Vagina (tissue), 2 donors: Measurements from ENCODE around the gene CRTAC1. TPM values are rescaled to one million over a fixed set of nuclear protein-coding genes. Genes with fewer than 3 reads are reported as not detected.

Experiments
- DNase-seq, 2 donors: peaks; one replicate each; pipeline ENCODE4 v3.0.0-alpha.2; 2017; ENCODE audit errors: extremely low spot score in 2 of 2
- H3K27ac ChIP-seq: fragments of 200-600 bp; sonication (generic); one replicate; pipeline ENCODE4 v1.5.1; 2019
- H3K27me3 ChIP-seq: fragments of 200-600 bp; sonication (generic); one replicate; pipeline ENCODE4 v1.5.1; 2019
- H3K36me3 ChIP-seq, 2 donors: fragments of 200-600 bp; sonication (generic); one replicate each; pipeline ENCODE4 v1.5.1; 2017 to 2019
- H3K4me1 ChIP-seq: fragments of 200-600 bp; sonication (generic); one replicate; pipeline ENCODE4 v1.5.1; 2019
- H3K4me3 ChIP-seq, 2 donors: fragments of 200-600 bp; sonication (generic); 1 replicate in 1 of 2; 2 replicates in 1 of 2; pipeline ENCODE4 v1.5.1; 2016 to 2019
- H3K9me3 ChIP-seq: fragments of 200-600 bp; sonication (generic); one replicate; pipeline ENCODE4 v1.5.1; 2019
- CTCF ChIP-seq, 3 experiments: fragments of 450-650 bp in 2 of 3; fragments of 200-600 bp in 1 of 3; sonication (generic) in 1 of 3; IDR thresholded peaks; one replicate each; pipeline ENCODE4 v1.5.1; 2017 to 2019; ENCODE audit warnings: antibody characterized with exemption in 3 of 3, mild to moderate bottlenecking in 2 of 3, moderate library complexity in 2 of 3
- POLR2A ChIP-seq, 2 donors: fragments of 450-650 bp; IDR thresholded peaks; one replicate each; pipeline ENCODE4 v1.6.1; 2017; ENCODE audit warnings: antibody characterized with exemption in 2 of 2, mild to moderate bottlenecking in 2 of 2, moderate library complexity in 2 of 2
- POLR2AphosphoS5 ChIP-seq, 2 donors: sonication (generic); formaldehyde crosslinking; IDR thresholded peaks; one replicate each; pipeline ENCODE4 v1.9.0; 2017; ENCODE audit warnings: antibody characterized with exemption in 2 of 2, mild to moderate bottlenecking in 2 of 2, low read depth in 1 of 2; ENCODE audit not compliant: insufficient read depth in 1 of 2
- intact Hi-C: fragments of 100-400 bp; cut with DNase I; formaldehyde crosslinking; loops from one replicate; pipeline ENCODE4 v1.15.1; 2023
- total RNA-seq: library from RNA; depleted of rRNA; stranded (reverse); fragments of >200 nt; gene quantifications from one replicate; pipeline ENCODE4 v1.2.3, GENCODE V29; 2016

The CRTAC1 gene
- total RNA-seq, 1 donor from 2014 or later, result 2.5 TPM

GRCh38 chr10:97861097-97861750 lies 169.2 kb downstream of the CRTAC1 start:
- no peaks in the 10 kb centered on the region for H3K36me3 ChIP-seq
- intact Hi-C loops, result loop anchor here (10.0 kb wide), 1 partner anchor 66 kb away; no protein-coding TSS in a partner anchor
- H3K4me1 ChIP-seq, result no peaks in the 10 kb centered on the region
- H3K4me3 ChIP-seq, result no peak overlapping the region
- no peaks in the 10 kb centered on the region for H3K9me3 ChIP-seq
- no peaks in the 10 kb centered on the region for H3K27me3 ChIP-seq
- no peak for DNase-seq
- H3K27ac ChIP-seq, result no peak overlapping the region
- TF ChIP-seq CTCF (IDR thresholded peaks at IDR 0.05) (no peak), POLR2AphosphoS5 (IDR thresholded peaks at IDR 0.05; ENCODE audit: insufficient read depth in 1 of 2, low read depth in 1 of 2) (no peak), POLR2A (IDR thresholded peaks at IDR 0.05) (no peak)

DNA sequence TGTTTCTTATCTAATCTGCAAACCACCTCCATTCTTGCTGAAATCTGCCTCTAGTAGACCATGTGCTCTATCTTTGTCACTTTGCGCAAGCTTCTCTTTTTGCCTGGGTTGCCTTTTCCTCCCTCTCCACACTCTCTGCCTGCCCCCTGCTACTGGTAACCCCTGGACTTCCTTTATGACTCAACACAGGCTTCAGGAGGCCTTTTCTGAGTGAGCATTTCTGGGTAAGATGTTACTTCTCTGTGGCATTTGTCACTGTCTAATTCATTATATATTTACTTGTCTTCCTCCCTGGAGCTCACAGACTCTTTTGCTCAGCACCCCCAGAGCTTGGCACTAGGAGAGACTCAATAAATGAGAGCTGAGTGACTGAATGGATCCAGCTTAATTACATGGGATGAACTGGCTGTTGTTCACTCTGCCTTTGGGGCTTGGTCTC lies 172.4 kb downstream of the CRTAC1 start:
- no peaks in the 10 kb centered on the region for H3K27me3 ChIP-seq
- no peaks in the 10 kb centered on the region for H3K36me3 ChIP-seq
- H3K4me1 ChIP-seq, result no peaks in the 10 kb centered on the region
- no peak for TF ChIP-seq CTCF (IDR thresholded peaks at IDR 0.05)
- TF ChIP-seq POLR2A (IDR thresholded peaks at IDR 0.05), result no peak
- no peak for TF ChIP-seq POLR2AphosphoS5 (IDR thresholded peaks at IDR 0.05; ENCODE audit: insufficient read depth in 1 of 2, low read depth in 1 of 2)
- H3K27ac ChIP-seq, result no peak overlapping the region
- DNase-seq, result no peak
- H3K4me3 ChIP-seq, result no peak overlapping the region
- intact Hi-C loops, result no loop called here
- no peaks in the 10 kb centered on the region for H3K9me3 ChIP-seq

DNA sequence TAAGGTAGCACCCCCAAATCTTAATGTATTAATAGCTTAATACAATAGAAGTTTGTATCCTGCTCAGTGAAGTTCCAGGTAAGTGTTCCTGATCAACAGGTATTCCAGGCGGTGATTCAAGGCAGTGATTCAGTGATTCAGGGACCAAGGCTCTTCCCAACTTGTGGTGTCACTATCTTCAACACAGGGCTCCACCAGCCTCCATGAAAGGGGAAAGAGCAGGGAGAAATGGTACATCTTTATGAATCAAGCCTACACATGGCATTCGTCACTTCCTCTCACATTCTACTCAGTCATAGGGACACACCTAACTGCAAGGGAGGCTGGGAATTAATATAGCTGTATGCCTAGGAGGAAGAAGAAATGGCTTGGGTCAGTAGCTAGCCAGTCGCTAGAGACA lies 175.7 kb downstream of the CRTAC1 start:
- TF ChIP-seq CTCF (IDR thresholded peaks at IDR 0.05) (no peak), POLR2AphosphoS5 (IDR thresholded peaks at IDR 0.05; ENCODE audit: insufficient read depth in 1 of 2, low read depth in 1 of 2) (no peak), POLR2A (IDR thresholded peaks at IDR 0.05) (no peak)
- Histone ChIP-seq H3K27ac (no peak overlapping the region), H3K4me3 (no peak overlapping the region), H3K4me1 (peaks cover 16% of the 10 kb centered on the region), H3K36me3 (no peaks in the 10 kb centered on the region), H3K27me3 (no peaks in the 10 kb centered on the region), H3K9me3 (no peaks in the 10 kb centered on the region)
- no peak for DNase-seq
- intact Hi-C loops, result no loop called here

DNA sequence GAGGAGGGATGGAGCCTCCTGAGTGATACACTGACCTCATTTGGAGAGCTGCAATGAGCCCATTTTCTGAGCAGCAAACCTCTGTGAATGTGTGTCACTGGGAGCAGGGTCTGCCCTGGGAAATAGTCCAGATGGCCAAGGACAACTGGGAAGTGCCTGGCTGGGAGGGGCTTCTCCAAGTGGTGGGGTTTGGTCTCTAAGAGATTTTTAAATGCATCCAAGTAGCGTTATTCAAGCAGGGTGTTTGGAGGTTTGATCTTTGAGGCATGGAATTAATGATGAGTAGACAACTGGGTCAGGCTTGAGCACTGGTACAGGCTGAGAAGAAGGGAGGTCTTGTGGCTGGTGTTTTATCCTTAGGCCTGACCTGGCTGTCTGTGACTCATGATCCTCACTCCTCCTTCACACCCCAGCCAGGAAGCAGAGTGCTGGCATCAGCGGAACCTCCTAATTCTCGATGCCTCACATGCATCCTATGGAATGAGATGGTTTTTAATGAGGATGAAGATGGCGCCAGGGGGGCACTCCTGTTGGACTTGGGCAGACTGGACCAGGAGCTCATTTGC lies 177.5 kb downstream of the CRTAC1 start:
- no peak for DNase-seq
- no peaks in the 10 kb centered on the region for H3K36me3 ChIP-seq
- no peak overlapping the region for H3K27ac ChIP-seq
- intact Hi-C loops, result no loop called here
- H3K4me3 ChIP-seq, result no peak overlapping the region
- H3K9me3 ChIP-seq, result no peaks in the 10 kb centered on the region
- H3K4me1 ChIP-seq, result peaks cover 16% of the 10 kb centered on the region
- H3K27me3 ChIP-seq, result no peaks in the 10 kb centered on the region
- TF ChIP-seq POLR2A (IDR thresholded peaks at IDR 0.05), result no peak
- TF ChIP-seq CTCF (IDR thresholded peaks at IDR 0.05), result no peak
- TF ChIP-seq POLR2AphosphoS5 (IDR thresholded peaks at IDR 0.05; ENCODE audit: insufficient read depth in 1 of 2, low read depth in 1 of 2), result no peak

DNA sequence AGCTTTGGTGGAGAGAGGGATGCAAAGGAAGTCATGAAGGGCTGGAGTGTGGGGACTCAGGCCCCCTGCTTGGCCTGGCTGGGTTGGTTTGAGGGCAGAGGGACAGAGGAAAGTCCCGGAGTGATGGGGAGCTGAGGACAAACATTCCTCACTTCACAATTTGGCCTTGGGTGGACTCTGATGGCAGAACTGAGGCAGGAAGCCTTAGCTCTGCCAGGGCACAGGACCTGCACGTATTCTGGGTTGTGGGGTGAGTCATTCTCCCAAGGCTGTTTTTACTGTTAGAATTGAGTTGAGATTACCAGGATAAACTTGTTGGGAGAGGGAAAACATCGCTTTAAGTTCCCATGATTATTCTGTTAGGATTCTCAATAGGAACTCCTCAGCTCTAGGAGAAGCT lies 178.1 kb downstream of the CRTAC1 start:
- intact Hi-C loops, result no loop called here
- TF ChIP-seq CTCF (IDR thresholded peaks at IDR 0.05) (no peak), POLR2AphosphoS5 (IDR thresholded peaks at IDR 0.05; ENCODE audit: insufficient read depth in 1 of 2, low read depth in 1 of 2) (no peak), POLR2A (IDR thresholded peaks at IDR 0.05) (no peak)

More for the DNA sequence above, 178.1 kb downstream of the CRTAC1 start:
- Histone ChIP-seq H3K9me3 (no peaks in the 10 kb centered on the region), H3K36me3 (no peaks in the 10 kb centered on the region), H3K4me1 (peaks cover 16% of the 10 kb centered on the region), H3K4me3 (no peak overlapping the region), H3K27me3 (no peaks in the 10 kb centered on the region), H3K27ac (no peak overlapping the region)
- no peak for DNase-seq
